ENCODE data around the gene SYT7. TPM values are rescaled to one million over a fixed set of nuclear protein-coding genes. Genes with fewer than 3 reads are reported as not detected.

SYT7 gene
- total RNA-seq, 4 donors from 2014 or later: 5.2 to 12.6 (median 8.8) TPM

DNA sequence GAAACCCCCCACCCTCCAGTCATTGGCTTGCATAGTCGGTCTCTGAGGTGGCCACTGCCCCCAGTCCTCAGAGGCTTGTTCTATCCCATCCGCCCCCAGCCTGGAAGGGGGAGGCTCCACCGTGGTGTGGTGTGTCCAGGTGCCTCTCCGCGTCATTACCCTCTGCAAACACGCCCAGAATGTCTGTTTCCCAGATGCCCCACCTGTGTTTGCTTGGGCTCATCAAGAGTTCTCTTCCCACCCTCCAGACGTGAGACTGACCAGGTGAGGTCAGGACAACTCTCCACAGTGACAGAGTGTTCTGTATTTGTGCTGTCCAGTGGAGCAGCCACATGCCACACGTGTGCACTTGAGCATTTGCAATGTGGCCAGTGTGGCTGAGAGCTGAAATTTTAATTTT is 47.5 kb downstream of the SYT7 start:
- TF ChIP-seq, protein P1, sequence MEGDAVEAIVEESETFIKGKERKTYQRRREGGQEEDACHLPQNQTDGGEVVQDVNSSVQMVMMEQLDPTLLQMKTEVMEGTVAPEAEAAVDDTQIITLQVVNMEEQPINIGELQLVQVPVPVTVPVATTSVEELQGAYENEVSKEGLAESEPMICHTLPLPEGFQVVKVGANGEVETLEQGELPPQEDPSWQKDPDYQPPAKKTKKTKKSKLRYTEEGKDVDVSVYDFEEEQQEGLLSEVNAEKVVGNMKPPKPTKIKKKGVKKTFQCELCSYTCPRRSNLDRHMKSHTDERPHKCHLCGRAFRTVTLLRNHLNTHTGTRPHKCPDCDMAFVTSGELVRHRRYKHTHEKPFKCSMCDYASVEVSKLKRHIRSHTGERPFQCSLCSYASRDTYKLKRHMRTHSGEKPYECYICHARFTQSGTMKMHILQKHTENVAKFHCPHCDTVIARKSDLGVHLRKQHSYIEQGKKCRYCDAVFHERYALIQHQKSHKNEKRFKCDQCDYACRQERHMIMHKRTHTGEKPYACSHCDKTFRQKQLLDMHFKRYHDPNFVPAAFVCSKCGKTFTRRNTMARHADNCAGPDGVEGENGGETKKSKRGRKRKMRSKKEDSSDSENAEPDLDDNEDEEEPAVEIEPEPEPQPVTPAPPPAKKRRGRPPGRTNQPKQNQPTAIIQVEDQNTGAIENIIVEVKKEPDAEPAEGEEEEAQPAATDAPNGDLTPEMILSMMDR (IDR thresholded peaks at IDR 0.05): no peak
- TF ChIP-seq POLR2A (IDR thresholded peaks at IDR 0.05): peak in 1 of 2 donors; percentile 52
- DNase-seq: peak; percentile 86 to 92
- WGBS, 2 donors: 41 to 50% methylated on average over 8 of the region's 8 CpGs

DNA sequence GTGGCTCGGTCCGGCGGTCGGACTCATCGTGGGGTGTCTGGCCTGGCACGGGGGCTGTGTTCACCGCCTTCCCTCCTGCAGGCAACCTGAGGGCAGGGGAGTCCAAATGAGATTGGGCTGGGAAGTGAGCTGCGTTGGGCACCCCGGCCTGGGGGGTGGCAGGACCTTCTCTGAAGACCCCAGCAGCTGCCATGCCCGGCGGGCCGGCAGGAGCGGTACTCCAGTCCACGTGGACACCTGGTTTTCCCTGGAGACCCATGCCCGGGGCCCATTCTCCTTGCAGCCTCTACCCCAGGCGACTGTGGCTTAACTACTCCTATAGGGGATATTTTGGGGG is 47.9 kb downstream of the SYT7 start:
- WGBS, 2 donors: 90 to 93% methylated on average over 5 to 12 of the region's 16 CpGs
- no peaks in the 10 kb centered on the region for H3K9me3 ChIP-seq
- no peak for TF ChIP-seq POLR2A (IDR thresholded peaks at IDR 0.05)
- TF ChIP-seq, protein P1 (IDR thresholded peaks at IDR 0.05): no peak
- H3K36me3 ChIP-seq: no peaks in the 10 kb centered on the region
- H3K27ac ChIP-seq: peak overlapping the region; percentile 63 to 94 (median 88)
- no peaks in the 10 kb centered on the region for H3K27me3 ChIP-seq
- intact Hi-C loops (cut with DNase I): no loop called here
- DNase-seq: no peak
- no peak overlapping the region for H3K4me3 ChIP-seq (replicated peaks in 1 of 3)
- peaks cover 74 to 96% of the 10 kb centered on the region in 2 donors for H3K4me1 ChIP-seq

More for the DNA sequence above, 47.5 kb downstream of the SYT7 start:
- intact Hi-C loops (cut with DNase I): no loop called here
- Histone ChIP-seq H3K36me3 (no peaks in the 10 kb centered on the region), H3K9me3 (no peaks in the 10 kb centered on the region), H3K27me3 (no peaks in the 10 kb centered on the region), H3K4me1 (peaks cover 78 to 98% of the 10 kb centered on the region in 2 donors), H3K27ac (peak overlapping the region; percentile 79 to 94 (median 88)), H3K4me3 (replicated peaks in 1 of 3) (no peak overlapping the region)

DNA sequence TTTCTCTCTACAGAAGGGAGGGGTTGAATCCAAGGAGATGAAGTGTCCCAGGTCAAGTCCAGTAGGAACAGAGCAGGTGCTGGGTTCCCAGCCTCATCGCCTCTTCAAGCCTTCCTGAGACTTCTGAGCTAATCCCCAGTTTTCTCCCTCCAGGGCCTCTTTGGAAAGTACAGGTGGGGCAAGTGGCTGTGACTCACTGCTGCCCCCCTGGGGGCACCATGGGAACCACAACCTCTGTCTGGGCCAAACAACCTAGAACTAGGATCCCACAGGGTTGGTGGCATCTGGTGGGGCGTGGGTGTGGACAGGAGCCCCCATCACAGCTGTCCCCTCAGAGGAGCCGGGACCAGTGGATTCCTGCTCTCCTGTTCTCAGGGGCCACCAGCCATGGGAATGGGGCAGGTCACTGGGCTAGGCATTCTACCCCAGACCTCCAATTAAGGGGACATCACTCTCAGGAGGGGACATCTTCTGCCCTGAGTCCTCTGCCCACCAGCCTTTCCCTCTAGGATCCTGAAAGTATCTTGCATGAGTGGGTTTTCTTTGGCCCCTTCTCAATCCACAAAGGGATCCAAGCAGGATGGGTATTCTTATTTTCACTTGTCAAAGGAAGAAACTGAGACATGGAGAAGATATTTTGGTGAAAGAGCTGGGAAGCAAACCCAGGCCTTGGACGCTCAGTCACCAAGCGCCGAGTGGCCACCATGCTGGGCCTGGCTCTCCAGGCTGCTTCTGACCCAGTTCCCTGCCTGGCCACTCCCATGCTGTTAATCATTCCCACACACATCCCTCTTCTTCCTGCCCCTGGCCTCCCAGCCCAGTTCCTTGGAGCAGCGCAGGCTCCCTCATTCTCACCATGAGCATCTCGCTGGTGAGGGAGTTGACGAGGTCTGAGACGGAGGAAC is 48.5 kb downstream of the SYT7 start:
- H3K4me3 ChIP-seq (replicated peaks in 1 of 3): no peak overlapping the region
- H3K9me3 ChIP-seq: no peaks in the 10 kb centered on the region
- no peak for TF ChIP-seq POLR2A (IDR thresholded peaks at IDR 0.05)
- TF ChIP-seq, protein P1 (IDR thresholded peaks at IDR 0.05): peak; percentile 23 to 64 (median 50)
- intact Hi-C loops (cut with DNase I): no loop called here
- no peaks in the 10 kb centered on the region for H3K36me3 ChIP-seq
- no peaks in the 10 kb centered on the region for H3K27me3 ChIP-seq
- peak; percentile 21 to 26 for DNase-seq
- WGBS, 2 donors: 87 to 88% methylated on average over 7 to 10 of the region's 10 CpGs
- H3K4me1 ChIP-seq: peaks cover 68 to 90% of the 10 kb centered on the region in 2 donors
- H3K27ac ChIP-seq: peak overlapping the region; percentile 63 to 94 (median 88)

DNA sequence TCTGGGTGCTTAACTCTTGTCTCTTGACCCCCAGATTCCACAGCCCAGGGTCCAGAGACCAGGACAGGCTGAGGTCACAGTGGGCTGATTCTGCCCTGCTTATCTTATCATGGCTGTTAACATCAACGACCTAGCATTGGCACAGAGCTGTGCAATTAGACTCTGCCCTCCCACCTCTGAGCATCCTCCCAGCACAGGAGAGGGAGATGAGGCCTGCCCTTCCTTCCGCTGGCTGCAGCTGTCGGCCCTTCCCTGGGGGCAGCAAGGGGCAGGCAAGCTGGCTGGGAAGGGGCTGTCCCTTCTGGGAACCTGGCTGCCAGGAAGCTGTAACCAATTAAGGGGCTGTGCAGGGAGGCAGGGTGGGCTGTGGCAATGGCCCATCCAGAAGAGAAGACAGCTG is 49.8 kb downstream of the SYT7 start:
- 45 to 56% methylated on average over 2 of the region's 3 CpGs for WGBS, 2 donors
- H3K27me3 ChIP-seq: no peaks in the 10 kb centered on the region
- no peaks in the 10 kb centered on the region for H3K36me3 ChIP-seq
- H3K4me3 ChIP-seq (replicated peaks in 1 of 3): no peak overlapping the region
- no peaks in the 10 kb centered on the region for H3K9me3 ChIP-seq
- H3K4me1 ChIP-seq: peaks cover 57 to 76% of the 10 kb centered on the region in 2 donors
- DNase-seq: no peak
- intact Hi-C loops (cut with DNase I): no loop called here
- TF ChIP-seq POLR2A (IDR thresholded peaks at IDR 0.05): no peak
- TF ChIP-seq, protein P1 (IDR thresholded peaks at IDR 0.05): no peak
- H3K27ac ChIP-seq: peak overlapping the region; percentile 66 to 95 (median 94)

Data from thyroid gland (tissue), 4 donors.